ENCODE measurements around the gene SERPINA3. TPM values are rescaled to one million over a fixed set of nuclear protein-coding genes. Genes with fewer than 3 reads are reported as not detected.
"Not testable (repeated sequence)": the region's sequence is repeated elsewhere in the genome, so short reads cannot be mapped to it uniquely, and the experiment has no call there.

Gene SERPINA3
- total RNA-seq, 3 donors from 2014 or later = 1.9 to 2.6 (median 2.4) TPM

DNA sequence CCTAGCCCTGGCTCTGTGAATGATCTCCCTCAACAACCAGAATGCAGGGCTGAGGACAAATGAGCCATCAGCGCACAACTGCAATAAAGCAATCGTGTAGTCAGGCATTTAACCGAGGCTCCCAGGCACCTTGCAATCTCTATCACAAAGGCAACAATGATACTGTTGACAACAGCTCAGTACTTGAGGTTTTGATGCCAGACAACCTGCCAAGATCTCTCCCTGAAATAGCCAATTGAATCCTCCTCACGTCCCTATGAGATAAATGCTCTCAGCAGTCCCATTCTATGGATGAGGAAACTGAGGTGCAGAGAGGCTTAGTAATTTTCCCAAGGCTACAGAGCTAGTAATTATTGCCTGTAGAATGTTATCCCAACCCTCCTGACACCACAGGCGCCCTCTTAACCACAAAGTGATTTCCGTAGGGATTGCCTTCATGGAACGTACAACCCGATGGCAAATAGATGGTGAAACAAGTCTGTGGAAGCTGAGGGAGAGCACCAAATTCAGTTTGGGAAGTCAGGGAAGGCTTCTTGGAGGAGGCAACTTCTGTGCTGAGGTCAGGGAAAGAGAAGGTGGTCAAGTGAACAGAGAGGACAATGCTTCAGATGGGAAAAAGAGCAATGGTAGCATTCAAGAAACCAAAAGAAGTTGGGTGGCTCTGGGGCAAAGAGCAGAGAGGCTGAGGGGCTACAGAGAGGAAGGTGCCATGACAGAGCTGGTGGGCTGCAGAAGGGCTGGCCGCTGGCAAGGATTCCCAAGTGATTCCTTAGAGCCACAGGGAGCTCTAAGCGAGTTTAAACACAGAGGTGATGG lies 12.6 kb downstream of the SERPINA3 start:
- DNase-seq = no peak

DNA sequence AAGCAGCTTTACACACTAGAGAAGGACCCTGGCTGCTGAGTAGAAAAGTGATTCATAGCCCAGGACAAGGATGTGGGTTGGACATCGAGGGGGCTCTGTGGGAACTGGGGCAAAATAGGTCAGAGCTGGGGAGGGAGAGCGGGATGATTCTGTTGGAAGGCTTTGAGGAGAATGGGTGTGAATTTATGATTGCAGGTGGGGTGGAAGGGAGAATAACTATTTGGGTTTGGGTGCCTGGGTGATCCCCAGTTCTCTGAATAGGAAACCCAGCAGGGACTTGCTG lies 13.1 kb downstream of the SERPINA3 start:
- ATAC-seq (no peak), DNase-seq (no peak)
- H3K4me3 Mint-ChIP-seq = no peak overlapping the region
- H3K4me1 Mint-ChIP-seq (ENCODE audit: low read depth) = no peaks in the 10 kb centered on the region
- no peaks in the 10 kb centered on the region for H3K36me3 Mint-ChIP-seq (ENCODE audit: insufficient read depth)
- H3K27me3 Mint-ChIP-seq (ENCODE audit: low read depth) = peaks cover 15% of the 10 kb centered on the region
- H3K9me3 Mint-ChIP-seq = no peaks in the 10 kb centered on the region

More for the DNA sequence above, 12.6 kb downstream of the SERPINA3 start:
- Mint-ChIP-seq H3K4me1 (ENCODE audit: low read depth) (no peaks in the 10 kb centered on the region), H3K27me3 (ENCODE audit: low read depth) (peaks cover 17% of the 10 kb centered on the region), H3K4me3 (no peak overlapping the region), H3K9me3 (peaks cover 4% of the 10 kb centered on the region), H3K36me3 (ENCODE audit: insufficient read depth) (no peaks in the 10 kb centered on the region)
- no peak for ATAC-seq

DNA sequence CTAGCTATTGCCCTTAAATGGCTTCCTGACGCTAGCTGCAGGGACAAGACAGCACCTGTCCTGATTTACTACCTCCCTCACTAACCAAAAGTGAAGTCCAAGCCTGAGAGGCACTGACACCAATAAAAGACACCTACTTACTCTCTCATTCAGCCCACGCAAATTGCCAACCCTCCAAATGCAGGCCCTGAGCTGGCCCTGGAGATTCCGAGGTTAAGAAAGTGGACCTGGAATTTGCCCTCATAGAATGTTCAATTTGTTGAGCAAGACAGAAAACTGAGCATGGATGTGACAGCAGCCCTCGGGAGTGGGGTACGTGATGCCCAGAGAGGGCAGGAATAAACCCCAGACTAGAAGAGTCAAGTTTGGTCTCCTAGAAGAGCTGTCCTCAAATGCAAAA lies 16.4 kb downstream of the SERPINA3 start:
- no peaks in the 10 kb centered on the region for H3K9me3 Mint-ChIP-seq
- H3K36me3 Mint-ChIP-seq (ENCODE audit: insufficient read depth) = no peaks in the 10 kb centered on the region
- H3K4me3 Mint-ChIP-seq = no peak overlapping the region
- H3K27me3 Mint-ChIP-seq (ENCODE audit: low read depth) = peaks cover 9% of the 10 kb centered on the region
- H3K4me1 Mint-ChIP-seq (ENCODE audit: low read depth) = no peaks in the 10 kb centered on the region
- ATAC-seq (no peak), DNase-seq (no peak)

DNA sequence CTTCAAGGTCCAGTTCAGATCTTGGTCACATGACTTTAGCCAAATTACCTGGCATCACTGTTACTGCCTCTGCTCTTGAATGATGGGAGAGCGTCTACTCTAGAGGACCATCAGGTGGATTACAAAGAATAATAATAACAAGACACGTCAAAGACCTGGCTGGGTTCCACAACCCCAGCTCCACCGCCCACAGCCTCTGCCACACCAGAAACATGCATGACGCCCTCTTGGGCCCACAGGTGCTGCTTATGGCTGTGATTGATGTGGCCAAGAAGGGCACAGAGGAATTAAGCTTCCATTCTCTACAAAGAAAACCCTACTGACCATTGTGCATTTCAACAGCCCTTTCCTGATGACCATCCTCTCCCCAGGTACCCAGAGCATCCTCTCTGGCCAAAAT lies 18.2 kb downstream of the SERPINA3 start:
- Mint-ChIP-seq H3K4me1 (ENCODE audit: low read depth) (no peaks in the 10 kb centered on the region), H3K36me3 (ENCODE audit: insufficient read depth) (no peaks in the 10 kb centered on the region), H3K9me3 (no peaks in the 10 kb centered on the region), H3K27me3 (ENCODE audit: low read depth) (peaks cover 12% of the 10 kb centered on the region), H3K4me3 (no peak overlapping the region)
- DNase-seq (no peak), ATAC-seq (no peak)

DNA sequence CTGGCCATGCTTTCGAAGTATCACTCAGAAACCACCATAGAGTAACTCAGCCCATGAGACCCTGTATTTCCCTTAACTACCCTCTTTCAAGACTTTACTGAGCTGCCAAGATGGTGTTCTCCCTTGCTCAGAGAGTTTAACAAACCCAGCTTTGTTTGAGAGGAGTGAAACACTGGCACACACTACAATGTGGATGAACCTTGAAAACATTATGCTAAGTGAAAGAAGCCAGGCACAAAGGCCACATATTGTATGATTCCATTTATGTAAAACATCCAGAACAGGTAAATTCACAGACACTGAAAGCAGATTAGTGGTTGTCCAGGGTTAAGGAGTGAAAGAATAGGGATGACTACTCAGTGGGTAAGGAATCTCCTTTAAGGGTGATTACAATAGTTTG lies 18.9 kb downstream of the SERPINA3 start:
- ATAC-seq = no peak
- Mint-ChIP-seq H3K9me3 (no peaks in the 10 kb centered on the region), H3K4me3 (no peak overlapping the region), H3K27me3 (ENCODE audit: low read depth) (peaks cover 12% of the 10 kb centered on the region), H3K4me1 (ENCODE audit: low read depth) (no peaks in the 10 kb centered on the region), H3K36me3 (ENCODE audit: insufficient read depth) (no peaks in the 10 kb centered on the region)
- DNase-seq = no peak

DNA sequence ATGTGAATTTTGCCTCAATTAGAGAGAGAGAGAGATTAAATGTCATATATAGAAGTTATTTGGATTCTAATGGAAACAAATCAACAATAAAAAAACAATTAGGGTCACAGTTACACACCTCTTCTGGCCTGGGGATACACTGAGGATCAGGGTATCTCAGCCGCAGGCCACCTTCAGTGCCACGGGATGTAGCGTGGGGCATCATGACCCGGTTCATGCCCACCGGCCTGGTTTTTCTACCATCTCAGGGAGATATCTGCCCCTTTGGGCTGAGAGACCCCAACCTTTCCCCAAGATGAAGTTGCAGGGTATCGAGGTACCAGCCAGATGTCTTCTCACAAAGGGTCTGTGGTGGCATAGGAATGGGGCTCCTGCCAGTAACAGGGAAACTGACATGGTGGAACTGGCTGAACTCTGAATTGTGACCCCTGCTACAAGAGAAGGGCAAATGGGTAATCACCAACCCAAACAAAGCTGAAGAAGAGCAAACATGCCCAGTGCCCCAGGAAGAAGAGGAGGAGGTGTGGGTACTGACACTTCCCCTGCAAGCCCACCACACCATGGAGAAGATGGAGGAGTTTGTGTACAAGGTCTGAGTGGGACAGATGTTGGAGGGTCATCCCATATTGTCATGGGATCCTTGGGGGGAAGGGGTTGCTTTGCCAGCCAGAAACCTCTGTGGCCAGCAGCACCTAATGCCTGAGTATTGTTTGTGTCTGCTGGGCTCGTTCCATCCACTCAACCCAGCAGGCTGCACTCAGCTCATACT lies 19.5 kb downstream of the SERPINA3 start:
- Mint-ChIP-seq H3K36me3 (ENCODE audit: insufficient read depth) (no peaks in the 10 kb centered on the region), H3K4me1 (ENCODE audit: low read depth) (no peaks in the 10 kb centered on the region), H3K27me3 (ENCODE audit: low read depth) (peaks cover 12% of the 10 kb centered on the region), H3K4me3 (no peak overlapping the region), H3K9me3 (no peaks in the 10 kb centered on the region)
- DNase-seq (no peak), ATAC-seq (no peak)

DNA sequence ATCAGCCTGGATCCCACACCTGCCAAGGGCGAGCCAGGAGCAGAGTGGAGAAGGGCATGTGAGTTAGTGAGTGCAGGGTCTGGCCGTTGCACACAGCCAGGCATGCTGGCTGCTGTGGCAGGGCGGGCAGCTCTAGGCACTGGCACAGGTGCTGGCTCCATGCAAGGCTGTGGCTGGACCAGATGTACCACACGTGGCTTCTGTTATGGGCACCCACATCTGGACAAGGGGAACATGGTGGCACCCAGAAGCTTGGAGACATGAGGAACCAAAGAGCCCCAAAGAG lies 20.1 kb downstream of the SERPINA3 start:
- H3K36me3 Mint-ChIP-seq (ENCODE audit: insufficient read depth) = no peaks in the 10 kb centered on the region
- H3K4me3 Mint-ChIP-seq = no peak overlapping the region
- ATAC-seq (no peak), DNase-seq (no peak)
- no peaks in the 10 kb centered on the region for H3K9me3 Mint-ChIP-seq
- no peaks in the 10 kb centered on the region for H3K4me1 Mint-ChIP-seq (ENCODE audit: low read depth)
- peaks cover 9% of the 10 kb centered on the region for H3K27me3 Mint-ChIP-seq (ENCODE audit: low read depth)

DNA sequence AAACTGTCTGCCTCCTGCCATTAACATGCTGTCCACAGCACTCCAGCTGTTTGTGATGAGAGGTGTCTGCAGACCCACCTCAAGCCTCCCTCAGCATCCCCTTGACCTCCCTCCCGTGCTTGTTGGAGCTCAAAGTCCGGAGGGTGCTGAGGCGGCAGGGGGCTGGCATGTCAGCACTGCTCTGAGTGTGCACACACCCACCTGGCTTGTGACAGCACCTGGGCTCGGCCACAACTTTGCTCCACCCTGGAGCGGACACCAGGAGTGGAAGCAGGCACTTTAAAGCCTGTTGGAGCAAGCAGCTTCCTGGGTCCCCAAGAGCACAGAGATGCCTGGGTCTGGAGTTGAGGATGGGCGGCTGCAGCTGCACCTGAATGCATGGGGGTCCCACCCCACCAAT lies 20.9 kb downstream of the SERPINA3 start:
- DNase-seq = no peak
- no peak for ATAC-seq
- Mint-ChIP-seq H3K36me3 (ENCODE audit: insufficient read depth) (no peaks in the 10 kb centered on the region), H3K4me1 (ENCODE audit: low read depth) (no peaks in the 10 kb centered on the region), H3K4me3 (no peak overlapping the region), H3K27me3 (ENCODE audit: low read depth) (peaks cover 6% of the 10 kb centered on the region), H3K9me3 (no peaks in the 10 kb centered on the region)

DNA sequence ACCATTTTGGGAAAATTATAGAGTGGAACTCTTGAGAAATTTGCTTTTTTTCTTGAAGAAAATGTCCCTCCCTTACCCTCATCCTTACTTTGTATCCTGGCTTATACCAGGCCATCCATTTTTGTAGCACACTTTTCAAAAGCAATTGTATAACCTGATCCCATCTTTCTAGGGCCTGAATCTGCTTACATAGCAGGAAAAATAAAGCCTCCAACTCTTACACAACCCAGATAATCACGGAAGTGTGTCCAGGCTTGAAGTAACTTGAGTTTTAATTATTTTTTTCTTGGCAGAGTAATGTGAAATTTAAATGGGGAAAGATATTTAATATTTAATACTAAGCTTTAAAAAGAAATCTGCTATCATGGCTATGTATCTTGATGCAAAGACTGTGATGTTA lies 23.0 kb downstream of the SERPINA3 start:
- ATAC-seq (no peak), DNase-seq (no peak)
- H3K36me3 Mint-ChIP-seq (ENCODE audit: insufficient read depth) = no peaks in the 10 kb centered on the region
- H3K27me3 Mint-ChIP-seq (ENCODE audit: low read depth) = peaks cover 8% of the 10 kb centered on the region
- no peak overlapping the region for H3K4me3 Mint-ChIP-seq
- H3K4me1 Mint-ChIP-seq (ENCODE audit: low read depth) = no peaks in the 10 kb centered on the region
- H3K9me3 Mint-ChIP-seq = no peaks in the 10 kb centered on the region

DNA sequence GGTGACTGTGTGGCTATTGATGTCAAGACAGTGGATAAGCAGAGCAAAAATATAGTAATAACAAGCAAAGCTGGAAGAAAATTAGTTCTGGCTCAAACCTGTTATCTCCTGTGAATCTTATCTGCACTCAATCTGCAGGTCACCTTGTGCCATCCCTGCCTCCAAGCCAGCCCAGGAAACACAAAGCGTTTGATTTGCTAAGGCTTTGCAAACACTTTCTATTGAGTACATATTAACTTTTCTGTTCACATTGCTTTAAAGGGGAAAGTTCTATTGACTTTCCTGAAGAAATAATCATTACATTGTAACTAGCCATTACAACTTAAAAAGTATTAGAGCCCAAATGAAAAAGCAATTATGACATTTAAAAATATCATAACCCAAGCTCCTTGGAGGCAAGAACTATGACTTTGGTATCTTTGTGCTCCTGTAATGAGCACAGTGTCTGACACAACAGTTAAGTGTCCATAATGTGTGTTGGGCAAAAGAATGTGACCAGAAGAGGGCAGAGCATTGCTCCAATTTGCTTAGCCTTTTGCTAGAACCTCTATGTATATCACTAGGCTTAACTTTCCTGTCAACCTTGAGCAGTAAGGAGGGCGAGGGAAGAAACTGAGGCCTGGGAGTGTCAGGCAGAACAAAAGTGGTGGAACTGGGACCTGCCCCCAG lies 24.7 kb downstream of the SERPINA3 start:
- H3K4me3 Mint-ChIP-seq = no peak overlapping the region
- H3K9me3 Mint-ChIP-seq = no peaks in the 10 kb centered on the region
- no peaks in the 10 kb centered on the region for H3K36me3 Mint-ChIP-seq (ENCODE audit: insufficient read depth)
- ATAC-seq (no peak), DNase-seq (no peak)
- H3K27me3 Mint-ChIP-seq (ENCODE audit: low read depth) = peaks cover 8% of the 10 kb centered on the region
- no peaks in the 10 kb centered on the region for H3K4me1 Mint-ChIP-seq (ENCODE audit: low read depth)

DNA sequence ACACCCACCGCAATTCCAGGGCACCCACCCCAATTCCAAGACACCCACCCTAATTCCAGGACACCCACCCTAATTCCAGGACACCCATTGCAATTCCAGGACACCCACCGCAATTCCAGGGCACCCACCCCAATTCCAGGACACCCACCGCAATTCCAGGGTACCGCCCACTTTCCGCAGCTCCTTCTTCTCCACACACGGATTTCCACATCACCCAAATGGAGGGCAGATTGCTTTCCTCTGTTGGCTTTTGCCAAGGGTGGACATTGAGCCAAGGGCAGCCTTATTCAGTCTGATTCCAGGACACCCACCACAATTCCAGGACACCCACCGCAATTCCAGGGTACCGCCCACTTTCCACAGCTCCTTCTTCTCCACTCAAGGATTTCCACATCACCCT lies 25.6 kb downstream of the SERPINA3 start:
- DNase-seq; H3K36me3 Mint-ChIP-seq (ENCODE audit: insufficient read depth); H3K4me1 Mint-ChIP-seq (ENCODE audit: low read depth); H3K27me3 Mint-ChIP-seq (ENCODE audit: low read depth); H3K4me3 Mint-ChIP-seq; ATAC-seq; H3K9me3 Mint-ChIP-seq: not testable (repeated sequence)

DNA sequence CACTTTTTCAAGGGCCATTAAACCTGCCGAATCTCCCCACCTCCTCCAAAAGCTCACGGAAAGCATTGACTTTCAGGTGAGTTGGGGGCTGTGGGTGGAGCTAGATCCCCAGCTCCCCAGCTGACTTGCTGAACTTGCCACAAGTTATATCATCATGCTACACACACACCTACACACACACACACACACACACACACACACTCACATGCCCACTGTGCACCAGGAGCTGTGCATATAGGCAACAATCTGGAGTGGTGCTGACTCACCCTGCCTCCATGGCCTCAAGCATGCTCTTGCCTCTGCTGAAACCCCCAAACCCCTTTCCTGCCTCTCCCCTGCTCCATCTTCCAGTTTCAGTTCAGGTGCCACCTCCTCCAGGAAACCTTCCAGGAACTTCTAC lies 26.1 kb downstream of the SERPINA3 start:
- no peak overlapping the region for H3K4me3 Mint-ChIP-seq
- H3K36me3 Mint-ChIP-seq (ENCODE audit: insufficient read depth) = no peaks in the 10 kb centered on the region
- no peak for ATAC-seq
- peaks cover 8% of the 10 kb centered on the region for H3K27me3 Mint-ChIP-seq (ENCODE audit: low read depth)
- no peak for DNase-seq
- H3K4me1 Mint-ChIP-seq (ENCODE audit: low read depth) = no peaks in the 10 kb centered on the region
- no peaks in the 10 kb centered on the region for H3K9me3 Mint-ChIP-seq

DNA sequence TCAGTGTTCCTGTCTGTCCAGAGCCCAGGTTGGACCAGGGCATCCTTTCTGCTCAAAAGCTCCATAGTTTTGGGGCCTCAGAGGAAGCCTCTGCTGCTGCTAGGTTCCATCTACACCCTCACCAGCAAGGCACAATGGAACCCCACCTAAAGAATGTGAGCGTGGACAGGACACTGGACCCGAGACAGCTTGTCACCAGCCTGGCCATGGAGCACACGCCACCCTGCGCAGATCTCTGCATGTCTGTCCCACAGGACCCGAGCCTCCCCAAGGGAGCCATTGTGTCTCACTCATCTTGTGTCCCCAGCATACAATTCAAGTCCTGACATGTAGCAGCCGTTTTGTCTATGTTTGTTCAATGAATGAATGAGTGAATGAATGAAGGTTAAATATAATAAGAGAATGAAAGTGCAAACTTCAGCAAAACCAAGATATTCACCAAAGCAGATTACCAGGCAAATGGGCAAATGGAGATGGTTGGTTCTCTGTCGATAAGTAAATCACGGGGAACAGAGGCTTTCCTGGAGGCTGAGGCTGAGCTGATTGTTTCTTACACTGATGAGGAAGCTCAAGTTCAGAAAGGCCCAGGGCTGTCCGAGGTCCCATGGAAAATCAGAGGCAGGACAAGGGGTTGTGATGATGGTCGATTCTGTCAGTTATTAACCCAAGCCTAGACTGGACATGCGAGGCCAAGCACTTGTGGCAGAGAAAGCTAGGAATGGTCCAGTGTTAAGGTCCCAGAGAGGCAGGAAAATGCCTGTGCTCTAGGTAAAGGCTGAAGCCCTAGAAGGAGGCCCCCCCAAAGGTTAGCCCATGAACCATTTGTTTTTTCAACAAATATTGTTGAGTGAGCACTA lies 27.0 kb downstream of the SERPINA3 start:
- ATAC-seq = no peak
- peaks cover 2% of the 10 kb centered on the region for H3K27me3 Mint-ChIP-seq (ENCODE audit: low read depth)
- no peak overlapping the region for H3K4me3 Mint-ChIP-seq
- DNase-seq = no peak
- no peaks in the 10 kb centered on the region for H3K36me3 Mint-ChIP-seq (ENCODE audit: insufficient read depth)
- no peaks in the 10 kb centered on the region for H3K9me3 Mint-ChIP-seq
- H3K4me1 Mint-ChIP-seq (ENCODE audit: low read depth) = no peaks in the 10 kb centered on the region
